HCT116 (cell line): Measurements from ENCODE around the gene HHAT. TPM values are rescaled to one million over a fixed set of nuclear protein-coding genes. Genes with fewer than 3 reads are reported as not detected.

Source experiments
- ATAC-seq: fragments of 200-7000 bp; cut with Tn5 transposase; 2 replicates; pipeline ENCODE4 v1.9.1; 2020; ENCODE audit warnings: mild to moderate bottlenecking, moderate library complexity
- BruUV-seq: library from RNA; stranded (reverse); fragments of 400-500 nt; replicated peaks from 2 replicates; lab custom pipeline; 2021; lab: Mats Ljungman, UMichigan
- CTCF ChIA-PET: fragments of 300-600 bp; sonication (Branson Sonifier 250); formaldehyde crosslinking; loops from one replicate; lab custom pipeline; 2021; ENCODE audit warnings: antibody characterized with exemption; lab: Charles Lee
- POLR2A ChIA-PET: fragments of 300-600, 350-600 bp; sonication (Branson Sonifier 250); formaldehyde crosslinking; loops from one replicate; lab custom pipeline; 2021; ENCODE audit warnings: antibody characterized with exemption; lab: Charles Lee
- RAD21 ChIA-PET, 2 experiments: fragments of 300-600 bp; sonication (Branson Sonifier 250); formaldehyde crosslinking; loops; one replicate each; lab custom pipeline; 2023; ENCODE audit warnings: low total read pairs in 2 of 2; ENCODE audit not compliant: uncharacterized antibody in 2 of 2, unreplicated experiment in 2 of 2, low non-redundant PET in 1 of 2; lab: Charles Lee
- DNase-seq: peaks from one replicate; pipeline ENCODE4 v3.0.0-alpha.2; 2010; ENCODE audit warnings: low read depth, low spot score
- H2AFZ ChIP-seq: fragments of 200-600 bp; shearing (Covaris generic), sonication (generic); 2 replicates; pipeline ENCODE4 v1.6.1; 2017; ENCODE audit warnings: low read depth, mixed run types, mixed read lengths, antibody characterized with exemption, low read length; ENCODE audit not compliant: poor library complexity, severe bottlenecking
- H3K27ac ChIP-seq: 2 replicates; pipeline ENCODE4 v1.5.1; 2012; ENCODE audit warnings: low read depth, low read length
- H3K27me3 ChIP-seq: fragments of 200-600 bp; sonication (generic); 2 replicates; pipeline ENCODE4 v1.6.1; 2016; ENCODE audit warnings: mixed run types, low read length, mixed read lengths; ENCODE audit not compliant: insufficient read depth
- H3K36me3 ChIP-seq, 2 experiments: fragments of 200-500 bp in 1 of 2; fragments of 200-600 bp in 1 of 2; sonication (Bioruptor generic) in 1 of 2; sonication (generic) in 1 of 2; 2 replicates each; pipeline versions ENCODE4 v1.5.1 to v1.6.1; 2014 to 2016; ENCODE audit warnings: low read length in 2 of 2, inconsistent platforms in 1 of 2, mixed read lengths in 1 of 2, mixed run types in 1 of 2; ENCODE audit not compliant: insufficient read depth in 2 of 2, control insufficient read depth in 1 of 2
- H3K4me1 ChIP-seq, 2 experiments: fragments of 200-600 bp in 1 of 2; sonication (generic) in 1 of 2; 2 replicates each; pipeline versions ENCODE4 v1.5.1 to v1.6.1; 2012 to 2017; ENCODE audit warnings: low read length in 2 of 2, inconsistent platforms in 1 of 2, mild to moderate bottlenecking in 1 of 2, mixed read lengths in 1 of 2, mixed run types in 1 of 2, moderate library complexity in 1 of 2; ENCODE audit not compliant: insufficient read depth in 2 of 2, control insufficient read depth in 1 of 2
- H3K4me2 ChIP-seq: fragments of 200-600 bp; sonication (generic); 2 replicates; pipeline ENCODE4 v1.6.1; 2017; ENCODE audit warnings: mixed run types, low read length, mixed read lengths
- H3K4me3 ChIP-seq, 2 experiments: fragments of 200-600 bp in 1 of 2; sonication (generic) in 1 of 2; replicated peaks in 1 of 2; 2 replicates each; pipeline ENCODE4 v1.5.1; 2011 to 2016; ENCODE audit warnings: low read length in 2 of 2, control low read depth in 1 of 2, low read depth in 1 of 2, mild to moderate bottlenecking in 1 of 2, mixed read lengths in 1 of 2, mixed run types in 1 of 2
- H3K79me2 ChIP-seq: fragments of 200-600 bp; sonication (generic); 2 replicates; pipeline ENCODE4 v1.6.1; 2017; ENCODE audit warnings: mild to moderate bottlenecking, mixed run types, low read length, moderate library complexity, mixed read lengths; ENCODE audit not compliant: insufficient read depth
- H3K9ac ChIP-seq: fragments of 200-600 bp; sonication (generic); 2 replicates; pipeline ENCODE4 v1.6.1; 2016; ENCODE audit warnings: low read length, mixed read lengths
- H3K9me2 ChIP-seq: fragments of 200-600 bp; sonication (generic), shearing (Covaris generic); 2 replicates; pipeline ENCODE4 v1.6.1; 2017; ENCODE audit warnings: mixed run types, mild to moderate bottlenecking, moderate library complexity; ENCODE audit not compliant: insufficient read depth
- H3K9me3 ChIP-seq, 2 experiments: fragments of 200-500 bp in 1 of 2; fragments of 200-600 bp in 1 of 2; sonication (Bioruptor generic) in 1 of 2; sonication (generic) in 1 of 2; 2 replicates each; pipeline ENCODE4 v1.6.1; 2014 to 2017; ENCODE audit warnings: low read length in 2 of 2, mixed read lengths in 2 of 2, inconsistent platforms in 1 of 2, low read depth in 1 of 2, mild to moderate bottlenecking in 1 of 2, mixed run types in 1 of 2, moderate library complexity in 1 of 2; ENCODE audit not compliant: control insufficient read depth in 1 of 2, insufficient read depth in 1 of 2
- H4K20me1 ChIP-seq: fragments of 200-600 bp; sonication (generic), shearing (Covaris generic); 2 replicates; pipeline ENCODE4 v1.6.1; 2017; ENCODE audit warnings: mixed run types, mild to moderate bottlenecking, moderate library complexity; ENCODE audit not compliant: insufficient read depth
- ATF3 ChIP-seq: IDR thresholded peaks from 2 replicates; pipeline ENCODE4 v1.6.1; 2012
- CBX3 ChIP-seq: IDR thresholded peaks from 2 replicates; pipeline ENCODE4 v1.6.1; 2012; ENCODE audit warnings: low read depth
- CEBPB ChIP-seq: IDR thresholded peaks from 2 replicates; pipeline ENCODE4 v1.6.1; 2012; ENCODE audit warnings: low read depth
- EGR1 ChIP-seq: IDR thresholded peaks from 2 replicates; pipeline ENCODE4 v1.6.1; 2012; ENCODE audit warnings: low read depth
- ELF1 ChIP-seq: IDR thresholded peaks from 2 replicates; pipeline ENCODE4 v1.6.1; 2012; ENCODE audit warnings: low read depth, borderline replicate concordance
- EZH2 ChIP-seq: fragments of 200-600 bp; sonication (generic); IDR thresholded peaks from 2 replicates; pipeline ENCODE4 v1.6.1; 2017; ENCODE audit warnings: antibody characterized with exemption, mixed run types
- EZH2phosphoT487 ChIP-seq: fragments of 200-600 bp; IDR thresholded peaks from 2 replicates; pipeline ENCODE4 v1.6.1; 2018; ENCODE audit warnings: antibody characterized with exemption, borderline replicate concordance
- FOSL1 ChIP-seq: IDR thresholded peaks from 2 replicates; pipeline ENCODE4 v1.6.1; 2012; ENCODE audit warnings: low read depth
- JUND ChIP-seq: IDR thresholded peaks from 2 replicates; pipeline ENCODE4 v1.6.1; 2012
- POLR2A ChIP-seq: IDR thresholded peaks from 2 replicates; pipeline ENCODE4 v1.7.0; 2011; ENCODE audit warnings: borderline replicate concordance; ENCODE audit not compliant: insufficient read depth, insufficient read length; ENCODE audit errors: extremely low read depth
- POLR2AphosphoS5 ChIP-seq: IDR thresholded peaks from 2 replicates; pipeline ENCODE4 v1.6.1; 2011; ENCODE audit warnings: mild to moderate bottlenecking, low read depth, low read length, moderate library complexity
- RAD21 ChIP-seq: IDR thresholded peaks from 2 replicates; pipeline ENCODE4 v1.6.1; 2012; ENCODE audit warnings: low read depth, mild to moderate bottlenecking
- SIN3A ChIP-seq: IDR thresholded peaks from 2 replicates; pipeline ENCODE4 v1.6.1; 2012; ENCODE audit warnings: low read depth
- SP1 ChIP-seq: IDR thresholded peaks from 2 replicates; pipeline ENCODE4 v1.6.1; 2012; ENCODE audit warnings: low read depth
- TCF7L2 ChIP-seq: IDR thresholded peaks from 2 replicates; pipeline ENCODE4 v1.7.0; 2011; ENCODE audit warnings: borderline replicate concordance, inconsistent platforms; ENCODE audit not compliant: insufficient read depth, insufficient read length; ENCODE audit errors: extremely low read depth
- YY1 ChIP-seq: IDR thresholded peaks from 2 replicates; pipeline ENCODE4 v1.6.1; 2011; ENCODE audit warnings: low read length, low read depth, moderate library complexity, mild to moderate bottlenecking; ENCODE audit not compliant: insufficient replicate concordance; ENCODE audit errors: extremely low read depth
- ZBTB33 ChIP-seq: IDR thresholded peaks from 2 replicates; pipeline ENCODE4 v1.6.1; 2011; ENCODE audit warnings: mild to moderate bottlenecking, low read length, moderate library complexity; ENCODE audit not compliant: insufficient replicate concordance; ENCODE audit errors: extremely low read depth
- ZFX ChIP-seq: fragments of 450-650 bp; IDR thresholded peaks from 2 replicates; pipeline ENCODE4 v1.6.1; 2017
- ZNF274 ChIP-seq: fragments of 200-500 bp; sonication (Bioruptor generic); IDR thresholded peaks from 2 replicates; pipeline ENCODE4 v1.6.1; 2014; ENCODE audit warnings: mild to moderate bottlenecking, low read depth, low read length, inconsistent platforms
- intact Hi-C: fragments of 100-400 bp; cut with micrococcal nuclease; formaldehyde crosslinking; loops from 2 replicates; pipeline ENCODE4 v1.10.0; 2022
- total RNA-seq: library from RNA; stranded (reverse); gene quantifications from one replicate; pipeline ENCODE4 v1.2.1, GENCODE V29; 2021; ENCODE audit not compliant: unreplicated experiment

The HHAT gene
- total RNA-seq, 1 experiment from 2014 or later: 2.7 TPM

- POLR2A ChIA-PET: no interaction called here
- no peak for TF ChIP-seq SIN3A
- no peak for TF ChIP-seq EGR1
- TF ChIP-seq SP1: no peak
- TF ChIP-seq POLR2A: no peak
- no peak for TF ChIP-seq CBX3
- TF ChIP-seq EZH2: no peak
- TF ChIP-seq EZH2phosphoT487: no peak
- TF ChIP-seq ATF3: no peak
- TF ChIP-seq JUND: no peak
- no peak for TF ChIP-seq CEBPB
- intact Hi-C loops: no loop called here
- no peaks in the 10 kb centered on the region for H3K4me1 ChIP-seq
- no peaks in the 10 kb centered on the region for H3K36me3 ChIP-seq
- CTCF ChIA-PET: interaction anchor here (1.9 kb wide), 1 partner anchor 9 kb away, joined by 6 read pairs; no protein-coding TSS in a partner anchor
- no peaks in the 10 kb centered on the region for H3K9me2 ChIP-seq
- no peak for ATAC-seq
- no peak overlapping the region for H2AFZ ChIP-seq
- RAD21 ChIA-PET: no interaction called here
- no peak overlapping the region for H3K27ac ChIP-seq
- H3K9me3 ChIP-seq: no peaks in the 10 kb centered on the region
- no peaks in the 10 kb centered on the region for H4K20me1 ChIP-seq
- no peak overlapping the region for H3K4me2 ChIP-seq
- DNase-seq: no peak
- no TSS peak for BruUV-seq
- H3K9ac ChIP-seq: no peak overlapping the region
- H3K4me3 ChIP-seq: no peak overlapping the region
- H3K27me3 ChIP-seq: peaks cover 49% of the 10 kb centered on the region
- no peaks in the 10 kb centered on the region for H3K79me2 ChIP-seq
These were observed 128.9 kb downstream of the HHAT start for GRCh38 chr1:210457568-210457967.

- Histone ChIP-seq H3K27ac (no peak overlapping the region), H3K9me2 (no peaks in the 10 kb centered on the region), H3K4me1 (no peaks in the 10 kb centered on the region), H3K4me3 (no peak overlapping the region), H3K79me2 (no peaks in the 10 kb centered on the region), H3K9me3 (no peaks in the 10 kb centered on the region), H3K4me2 (no peak overlapping the region), H3K9ac (no peak overlapping the region), H4K20me1 (no peaks in the 10 kb centered on the region), H3K27me3 (peaks cover 9% of the 10 kb centered on the region; the same call in 1 of the 2 replicates), H2AFZ (no peak overlapping the region), H3K36me3 (no peaks in the 10 kb centered on the region)
- TF ChIP-seq ELF1 (no peak), ZFX (no peak), SIN3A (no peak), EZH2phosphoT487 (no peak), SP1 (no peak), ZNF274 (no peak), TCF7L2 (no peak), POLR2AphosphoS5 (no peak), ZBTB33 (no peak), ATF3 (no peak), FOSL1 (no peak), EZH2 (no peak), YY1 (no peak), RAD21 (no peak)
- BruUV-seq: no TSS peak
- POLR2A ChIA-PET: no interaction called here
- CTCF ChIA-PET: no interaction called here
- intact Hi-C loops: no loop called here
- ATAC-seq: no peak
- DNase-seq: no peak
- RAD21 ChIA-PET: no interaction called here
These were observed 135.9 kb downstream of the HHAT start for GRCh38 chr1:210464519-210465039.
